Osteoblast (primary cell): Measurements from ENCODE around the gene TGFB1I1. TPM values are rescaled to one million over a fixed set of nuclear protein-coding genes. Genes with fewer than 3 reads are reported as not detected.

ENCODE experiments used
- DNase-seq: peaks from one replicate; pipeline ENCODE4 v3.0.0; 2011; ENCODE audit warnings: low spot score, mixed read lengths; ENCODE audit not compliant: insufficient read length; ENCODE audit errors: missing footprints
- H2AFZ ChIP-seq: 2 replicates; pipeline ENCODE4 v1.6.0; 2011; ENCODE audit warnings: mild to moderate bottlenecking, low read length
- H3K27ac ChIP-seq: 2 replicates; pipeline ENCODE4 v1.5.1; 2011; ENCODE audit warnings: mild to moderate bottlenecking, low read depth, low read length, moderate library complexity
- H3K27me3 ChIP-seq: 2 replicates; pipeline ENCODE4 v1.6.0; 2012; ENCODE audit warnings: mild to moderate bottlenecking, control low read depth, inconsistent platforms, low read length, moderate library complexity; ENCODE audit not compliant: insufficient read depth
- H3K36me3 ChIP-seq: 2 replicates; pipeline ENCODE4 v1.5.1; 2011; ENCODE audit warnings: mild to moderate bottlenecking, low read length, control low read depth, moderate library complexity; ENCODE audit not compliant: insufficient read depth
- H3K4me1 ChIP-seq: 2 replicates; pipeline ENCODE4 v1.5.1; 2011; ENCODE audit warnings: mild to moderate bottlenecking, low read length, control low read depth, moderate library complexity; ENCODE audit not compliant: insufficient read depth
- H3K4me2 ChIP-seq: 2 replicates; pipeline ENCODE4 v1.6.0; 2011; ENCODE audit warnings: mild to moderate bottlenecking, low read length; ENCODE audit not compliant: insufficient read depth
- H3K4me3 ChIP-seq: fragments of 200-600 bp; sonication (generic); 3 replicates; pipeline ENCODE4 v1.5.1; 2012; ENCODE audit warnings: mild to moderate bottlenecking, low read length, inconsistent platforms; ENCODE audit not compliant: insufficient read depth
- H3K79me2 ChIP-seq: 2 replicates; pipeline ENCODE4 v1.6.0; 2012; ENCODE audit warnings: mild to moderate bottlenecking, low read length, control low read depth, inconsistent platforms; ENCODE audit not compliant: insufficient read depth
- H3K9me3 ChIP-seq: 2 replicates; pipeline ENCODE4 v1.5.1; 2011; ENCODE audit warnings: low read depth, low read length, control low read depth
- H4K20me1 ChIP-seq: 2 replicates; pipeline ENCODE4 v1.6.0; 2012; ENCODE audit warnings: mild to moderate bottlenecking, low read length, control low read depth; ENCODE audit not compliant: insufficient read depth
- total RNA-seq: library from RNA; depleted of rRNA; stranded (reverse); fragments of >200 nt; gene quantifications from 2 replicates; pipeline ENCODE4 v1.2.3, GENCODE V29; 2012
- TF ChIP-seq, protein P1 (sequence below): IDR thresholded peaks from 2 replicates; pipeline ENCODE4 v1.5.1; 2011; ENCODE audit warnings: mild to moderate bottlenecking, low read depth, low read length, moderate library complexity; ENCODE audit errors: extremely low read depth

Gene TGFB1I1
- total RNA-seq, 1 donor: 60.1 TPM

DNA sequence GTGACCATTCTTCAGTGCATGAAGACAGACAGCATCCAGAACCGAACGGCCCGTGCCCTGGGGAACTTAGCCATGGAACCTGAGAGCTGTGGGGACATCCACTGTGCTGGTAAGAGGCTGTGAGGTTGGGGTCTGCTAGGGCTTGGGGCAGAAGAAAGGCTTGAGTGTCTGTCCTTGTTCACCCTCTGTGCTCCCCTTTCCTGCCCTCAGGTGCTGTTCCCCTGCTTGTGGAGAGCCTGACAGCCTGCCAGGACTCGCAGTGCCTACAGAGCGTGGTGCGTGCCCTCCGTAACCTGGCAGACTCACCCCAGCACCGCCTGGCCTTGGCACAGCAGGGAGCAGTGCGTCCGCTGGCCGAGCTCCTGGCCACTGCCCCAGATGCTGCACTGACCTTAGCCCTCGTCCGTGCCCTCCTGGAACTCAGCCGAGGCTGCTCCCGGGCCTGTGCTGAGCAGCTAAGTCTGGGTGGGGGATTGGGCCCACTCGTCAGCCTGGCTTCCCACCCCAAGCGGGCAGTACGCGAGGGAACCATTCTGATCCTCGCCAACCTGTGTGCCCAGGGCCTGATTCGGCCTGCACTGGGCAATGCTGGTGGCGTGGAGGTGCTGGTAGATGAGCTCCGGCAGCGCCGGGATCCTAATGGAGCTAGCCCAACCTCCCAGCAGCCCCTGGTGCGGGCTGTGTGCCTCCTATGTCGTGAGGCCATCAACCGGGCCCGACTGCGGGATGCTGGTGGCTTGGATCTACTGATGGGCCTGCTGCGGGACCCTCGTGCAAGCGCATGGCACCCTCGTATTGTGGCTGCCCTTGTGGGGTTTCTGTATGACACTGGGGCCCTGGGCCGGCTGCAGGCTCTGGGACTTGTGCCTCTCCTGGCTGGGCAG is 9.8 kb upstream of the TGFB1I1 start:
- H3K27me3 ChIP-seq: no peaks in the 10 kb centered on the region
- no peak overlapping the region for H3K4me2 ChIP-seq
- H3K36me3 ChIP-seq: peaks cover 20% of the 10 kb centered on the region
- DNase-seq: peak; percentile 43
- H3K4me1 ChIP-seq: peaks cover 19% of the 10 kb centered on the region
- H3K4me3 ChIP-seq: no peak overlapping the region
- peaks cover 13% of the 10 kb centered on the region for H4K20me1 ChIP-seq
- H2AFZ ChIP-seq: no peak overlapping the region
- TF ChIP-seq, protein P1, sequence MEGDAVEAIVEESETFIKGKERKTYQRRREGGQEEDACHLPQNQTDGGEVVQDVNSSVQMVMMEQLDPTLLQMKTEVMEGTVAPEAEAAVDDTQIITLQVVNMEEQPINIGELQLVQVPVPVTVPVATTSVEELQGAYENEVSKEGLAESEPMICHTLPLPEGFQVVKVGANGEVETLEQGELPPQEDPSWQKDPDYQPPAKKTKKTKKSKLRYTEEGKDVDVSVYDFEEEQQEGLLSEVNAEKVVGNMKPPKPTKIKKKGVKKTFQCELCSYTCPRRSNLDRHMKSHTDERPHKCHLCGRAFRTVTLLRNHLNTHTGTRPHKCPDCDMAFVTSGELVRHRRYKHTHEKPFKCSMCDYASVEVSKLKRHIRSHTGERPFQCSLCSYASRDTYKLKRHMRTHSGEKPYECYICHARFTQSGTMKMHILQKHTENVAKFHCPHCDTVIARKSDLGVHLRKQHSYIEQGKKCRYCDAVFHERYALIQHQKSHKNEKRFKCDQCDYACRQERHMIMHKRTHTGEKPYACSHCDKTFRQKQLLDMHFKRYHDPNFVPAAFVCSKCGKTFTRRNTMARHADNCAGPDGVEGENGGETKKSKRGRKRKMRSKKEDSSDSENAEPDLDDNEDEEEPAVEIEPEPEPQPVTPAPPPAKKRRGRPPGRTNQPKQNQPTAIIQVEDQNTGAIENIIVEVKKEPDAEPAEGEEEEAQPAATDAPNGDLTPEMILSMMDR: no peak
- no peak overlapping the region for H3K27ac ChIP-seq
- H3K9me3 ChIP-seq: no peaks in the 10 kb centered on the region
- H3K79me2 ChIP-seq: peaks cover 23% of the 10 kb centered on the region

DNA sequence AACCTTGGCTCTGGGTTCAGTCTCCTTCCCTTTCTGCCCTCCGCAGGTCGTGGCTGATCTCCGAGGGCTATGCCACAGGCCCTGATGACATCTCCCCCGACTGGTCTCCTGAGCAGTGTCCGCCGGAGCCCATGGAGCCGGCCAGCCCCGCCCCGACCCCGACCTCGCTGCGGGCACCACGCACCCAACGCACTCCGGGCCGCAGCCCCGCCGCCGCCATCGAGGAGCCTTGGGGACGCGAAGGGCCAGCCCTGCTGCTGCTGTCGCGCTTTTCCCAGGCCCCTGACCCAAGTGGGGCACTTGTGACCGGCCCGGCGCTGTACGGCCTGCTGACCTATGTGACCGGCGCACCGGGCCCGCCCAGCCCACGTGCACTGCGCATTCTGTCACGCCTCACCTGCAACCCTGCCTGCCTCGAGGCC is 7.6 kb upstream of the TGFB1I1 start:
- H3K27ac ChIP-seq: no peak overlapping the region
- no peak overlapping the region for H2AFZ ChIP-seq
- no peak overlapping the region for H3K4me2 ChIP-seq
- H3K36me3 ChIP-seq: peaks cover 21% of the 10 kb centered on the region
- peaks cover 8% of the 10 kb centered on the region for H3K4me1 ChIP-seq
- H3K27me3 ChIP-seq: no peaks in the 10 kb centered on the region
- no peaks in the 10 kb centered on the region for H4K20me1 ChIP-seq
- no peaks in the 10 kb centered on the region for H3K9me3 ChIP-seq
- no peak for DNase-seq
- peaks cover 11% of the 10 kb centered on the region for H3K79me2 ChIP-seq
- TF ChIP-seq, protein P1: no peak
- no peak overlapping the region for H3K4me3 ChIP-seq

DNA sequence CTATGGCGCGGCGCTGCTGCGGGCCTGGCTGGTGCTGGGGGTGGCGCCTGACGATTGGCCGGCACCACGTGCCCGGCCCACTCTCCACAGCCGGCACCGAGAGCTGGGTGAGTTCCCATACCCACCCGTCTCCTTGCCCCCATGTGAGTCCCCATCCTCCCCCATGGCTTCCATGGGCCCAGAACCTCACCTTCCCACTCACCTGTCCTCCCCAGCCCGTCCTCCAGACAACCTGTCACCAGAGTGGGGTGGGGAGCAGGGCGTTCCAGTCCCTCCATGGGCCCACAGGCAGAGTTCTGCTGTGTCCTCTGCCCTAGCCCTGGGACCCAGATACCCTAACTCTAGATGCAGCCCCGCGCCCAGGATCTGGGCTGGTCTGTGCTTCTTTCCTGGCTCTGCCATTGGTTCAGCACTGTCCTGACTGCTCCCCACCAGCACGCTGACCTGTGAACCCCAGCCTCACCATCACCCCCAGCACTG is 7.1 kb upstream of the TGFB1I1 start:
- Histone ChIP-seq H3K27ac (no peak overlapping the region), H3K79me2 (peaks cover 11% of the 10 kb centered on the region), H3K4me2 (no peak overlapping the region), H3K4me1 (peaks cover 8% of the 10 kb centered on the region), H4K20me1 (no peaks in the 10 kb centered on the region), H3K36me3 (peaks cover 21% of the 10 kb centered on the region), H3K4me3 (no peak overlapping the region), H3K27me3 (no peaks in the 10 kb centered on the region), H2AFZ (no peak overlapping the region), H3K9me3 (no peaks in the 10 kb centered on the region)
- TF ChIP-seq, protein P1: no peak
- no peak for DNase-seq

DNA sequence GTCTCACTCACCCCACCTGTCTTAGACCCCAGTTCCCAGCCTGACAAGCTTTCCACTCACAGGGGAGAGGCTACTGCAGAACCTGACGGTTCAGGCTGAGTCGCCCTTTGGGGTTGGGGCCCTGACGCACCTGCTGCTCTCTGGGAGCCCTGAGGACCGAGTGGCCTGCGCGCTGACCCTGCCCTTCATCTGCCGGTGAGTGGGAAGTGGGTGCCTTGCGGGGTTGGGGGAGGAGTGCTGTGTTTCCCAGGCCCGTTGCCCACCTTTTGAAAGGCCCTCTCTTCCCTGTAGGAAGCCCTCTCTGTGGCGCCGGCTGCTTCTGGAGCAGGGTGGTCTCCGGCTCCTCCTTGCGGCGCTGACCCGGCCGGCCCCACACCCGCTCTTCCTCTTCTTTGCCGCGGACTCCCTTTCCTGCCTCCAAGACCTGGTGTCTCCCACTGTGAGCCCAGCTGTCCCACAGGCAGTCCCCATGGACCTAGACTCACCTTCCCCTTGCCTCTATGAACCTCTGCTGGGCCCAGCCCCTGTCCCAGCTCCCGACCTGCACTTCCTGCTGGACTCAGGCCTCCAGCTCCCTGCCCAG is 6.1 kb upstream of the TGFB1I1 start:
- H3K36me3 ChIP-seq: peaks cover 21% of the 10 kb centered on the region
- no peak overlapping the region for H3K27ac ChIP-seq
- peaks cover 10% of the 10 kb centered on the region for H3K79me2 ChIP-seq
- DNase-seq: peak; percentile 41
- no peak overlapping the region for H2AFZ ChIP-seq
- H3K4me1 ChIP-seq: no peaks in the 10 kb centered on the region
- no peak overlapping the region for H3K4me3 ChIP-seq
- no peaks in the 10 kb centered on the region for H4K20me1 ChIP-seq
- no peak overlapping the region for H3K4me2 ChIP-seq
- H3K9me3 ChIP-seq: no peaks in the 10 kb centered on the region
- TF ChIP-seq, protein P1: no peak
- H3K27me3 ChIP-seq: no peaks in the 10 kb centered on the region
